ENCODE data around the gene SLC12A3.

The SLC12A3 gene

DNA sequence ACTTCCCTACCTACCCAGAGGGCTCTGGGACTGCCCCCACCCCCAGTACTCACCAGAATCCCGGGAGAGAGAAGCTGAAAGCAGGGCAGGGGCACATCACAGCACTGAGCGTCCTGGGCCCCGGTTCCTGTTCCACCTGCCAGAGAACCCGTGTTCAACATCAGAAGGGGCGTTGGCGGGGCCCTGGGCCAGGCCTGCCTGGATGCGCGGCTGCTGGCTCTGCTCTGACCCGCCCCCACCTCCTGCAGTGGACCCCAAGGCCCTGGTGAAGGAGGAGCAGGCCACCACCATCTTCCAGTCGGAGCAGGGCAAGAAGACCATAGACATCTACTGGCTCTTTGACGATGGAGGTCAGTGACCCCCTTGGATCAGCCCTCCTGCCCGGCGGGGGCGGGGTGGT, 27.7 kb downstream of the SLC12A3 start:
- DNase-seq (ENCODE audit: low read depth), result no peak

DNA sequence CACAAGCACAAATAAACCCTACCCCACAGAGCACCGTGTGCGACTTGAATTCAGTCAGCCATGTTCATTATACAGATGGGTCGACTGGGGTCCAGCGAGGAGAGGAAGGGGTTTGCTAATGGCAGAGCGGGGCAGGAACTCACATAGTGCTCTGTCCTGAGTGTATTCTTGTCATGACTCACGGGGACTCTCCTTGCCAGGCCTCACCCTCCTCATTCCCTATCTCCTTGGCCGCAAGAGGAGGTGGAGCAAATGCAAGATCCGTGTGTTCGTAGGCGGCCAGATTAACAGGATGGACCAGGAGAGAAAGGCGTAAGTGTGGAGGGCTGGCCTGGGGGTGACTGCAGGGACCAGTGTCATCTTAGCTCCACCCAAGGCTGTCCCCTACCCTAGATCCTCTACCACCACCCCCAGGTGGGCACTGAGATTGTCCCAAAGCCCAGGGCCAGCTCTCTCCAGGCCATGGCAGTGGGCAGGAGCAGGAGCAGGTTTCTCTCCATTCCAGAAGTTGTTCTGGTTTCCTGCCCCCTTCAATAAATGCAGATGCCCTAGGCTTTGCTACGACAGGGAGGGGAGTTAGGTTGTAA, 29.4 kb downstream of the SLC12A3 start:
- no peak for DNase-seq (ENCODE audit: low read depth)

DNA sequence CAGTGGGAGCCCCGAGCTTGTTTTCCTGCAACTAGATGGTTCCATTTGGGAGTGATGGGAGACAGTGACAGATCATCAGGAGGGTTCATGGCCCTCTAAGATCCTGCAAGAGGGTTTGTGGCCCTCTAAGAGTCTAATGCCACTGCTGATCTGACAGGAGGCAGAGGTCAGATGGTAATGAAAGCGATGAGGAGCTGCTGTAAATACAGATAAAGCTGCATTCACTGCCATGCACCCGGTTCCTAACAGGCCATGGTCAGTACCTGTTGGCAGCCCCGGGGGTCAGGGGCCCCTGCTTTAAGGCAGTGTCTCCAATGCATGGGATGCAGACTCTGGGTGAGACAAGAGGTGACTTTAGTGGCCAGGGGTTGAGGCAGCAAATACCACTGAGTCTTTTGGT, 30.8 kb downstream of the SLC12A3 start:
- DNase-seq (ENCODE audit: low read depth), result no peak

DNA sequence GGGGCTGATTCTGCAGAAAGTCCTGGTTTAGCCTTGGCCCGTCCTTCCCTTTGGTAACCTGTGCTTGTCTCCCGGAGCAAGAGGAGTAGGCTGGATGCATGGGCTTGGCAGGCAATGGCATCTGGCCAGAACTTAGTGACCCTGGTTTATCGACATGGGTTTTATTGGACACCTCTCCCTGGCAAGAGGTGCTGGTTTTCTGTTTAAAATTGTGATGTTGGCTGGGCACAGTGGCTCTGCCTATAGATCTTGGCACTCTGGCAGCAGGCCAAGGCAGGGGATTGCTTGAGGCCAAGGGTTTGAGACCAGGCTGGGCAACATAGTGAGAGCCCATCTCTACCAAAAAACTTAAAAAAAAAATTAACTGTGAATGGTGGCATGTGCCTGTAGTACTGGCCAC, 31.2 kb downstream of the SLC12A3 start:
- DNase-seq (ENCODE audit: low read depth), result no peak

DNA sequence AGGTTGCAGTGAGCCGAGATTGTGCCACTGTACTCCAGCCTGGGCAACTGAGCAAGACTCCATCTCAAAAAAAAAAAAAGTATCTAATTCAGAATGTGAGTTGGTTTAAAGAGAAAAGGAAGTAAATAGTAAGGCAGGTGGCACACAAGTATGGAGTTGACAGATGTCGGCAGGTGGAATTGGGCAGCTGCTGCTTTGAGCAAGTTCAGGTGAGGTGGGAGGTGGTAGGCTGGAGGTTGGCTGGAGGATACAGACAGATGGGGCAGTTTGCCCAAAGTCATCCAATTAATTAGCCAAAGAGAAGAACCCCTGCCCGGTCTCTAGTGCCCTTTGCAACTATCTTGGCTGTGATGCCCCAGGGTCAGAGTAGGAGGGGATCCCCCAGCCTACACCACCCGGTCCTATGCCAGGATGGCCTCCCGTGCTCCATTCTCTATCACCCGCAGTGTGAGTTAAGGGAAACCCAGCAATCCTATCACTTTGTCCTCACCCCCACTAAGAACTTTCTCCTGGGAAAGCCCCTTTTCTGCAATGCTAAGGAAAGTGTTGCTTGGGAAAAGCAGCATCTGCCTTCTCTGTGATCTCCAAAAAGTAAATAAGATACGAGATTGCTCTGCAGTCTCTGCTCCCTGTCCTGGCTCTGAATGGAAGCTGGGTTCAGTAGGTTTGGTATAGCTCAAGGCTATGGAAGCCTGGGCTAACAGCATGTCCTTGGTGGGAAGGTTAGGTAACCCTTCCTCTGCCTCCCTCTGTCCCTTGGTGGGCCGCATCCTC, 32.2 kb downstream of the SLC12A3 start:
- no peak for DNase-seq (ENCODE audit: low read depth)

- no peak for DNase-seq (ENCODE audit: low read depth)
Measured at GRCh38 chr16:56898847-56899246, 33.8 kb downstream of the SLC12A3 start.

- no peak for DNase-seq (ENCODE audit: low read depth)
Measured at GRCh38 chr16:56903866-56904265, 38.9 kb downstream of the SLC12A3 start.

- DNase-seq (ENCODE audit: low read depth), result no peak
Measured at GRCh38 chr16:56907401-56907800, 42.4 kb downstream of the SLC12A3 start.

DNA sequence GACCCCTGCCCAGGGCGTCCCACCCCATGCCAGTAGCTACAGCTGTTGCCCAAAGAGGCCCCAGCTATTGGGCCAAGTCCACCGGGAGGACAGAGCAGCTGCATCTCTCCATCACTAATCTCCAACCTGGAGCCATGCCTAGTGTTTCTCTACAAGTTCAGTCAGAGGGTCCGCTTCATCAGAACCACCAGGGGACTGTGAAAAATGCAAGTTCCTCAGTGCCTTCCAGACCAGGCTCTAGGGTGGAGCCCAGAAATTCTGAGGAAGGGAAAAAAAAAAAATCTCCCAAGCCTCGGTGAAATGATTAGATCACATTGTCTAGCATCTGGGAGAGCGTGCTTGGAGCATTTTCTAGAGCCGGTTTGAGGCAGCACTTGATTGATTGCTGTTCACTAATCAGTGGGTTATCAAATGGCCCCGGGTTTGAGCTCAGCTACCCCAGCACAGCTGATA, 44.5 kb downstream of the SLC12A3 start:
- DNase-seq (ENCODE audit: low read depth), result no peak

DNA sequence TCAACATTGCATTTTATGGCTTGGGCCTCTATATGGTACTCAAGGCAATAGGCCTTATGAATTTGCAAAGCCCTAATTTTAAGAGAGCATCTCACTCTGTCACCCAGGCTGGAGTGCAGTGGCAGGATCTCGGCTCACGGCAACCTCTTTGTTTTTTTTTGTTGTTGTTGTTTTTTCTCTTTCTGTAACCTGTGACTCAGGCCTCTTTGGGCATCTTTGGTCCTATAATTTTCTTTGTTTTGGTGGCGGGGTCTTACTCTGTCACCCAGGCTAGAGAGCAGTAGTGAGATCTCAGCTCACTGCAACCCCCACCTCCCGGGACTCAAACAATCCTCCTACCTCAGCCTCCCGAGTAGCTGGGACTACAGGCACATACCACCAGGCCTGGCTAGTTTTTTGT, 45.1 kb downstream of the SLC12A3 start:
- no peak for DNase-seq (ENCODE audit: low read depth)

DNA sequence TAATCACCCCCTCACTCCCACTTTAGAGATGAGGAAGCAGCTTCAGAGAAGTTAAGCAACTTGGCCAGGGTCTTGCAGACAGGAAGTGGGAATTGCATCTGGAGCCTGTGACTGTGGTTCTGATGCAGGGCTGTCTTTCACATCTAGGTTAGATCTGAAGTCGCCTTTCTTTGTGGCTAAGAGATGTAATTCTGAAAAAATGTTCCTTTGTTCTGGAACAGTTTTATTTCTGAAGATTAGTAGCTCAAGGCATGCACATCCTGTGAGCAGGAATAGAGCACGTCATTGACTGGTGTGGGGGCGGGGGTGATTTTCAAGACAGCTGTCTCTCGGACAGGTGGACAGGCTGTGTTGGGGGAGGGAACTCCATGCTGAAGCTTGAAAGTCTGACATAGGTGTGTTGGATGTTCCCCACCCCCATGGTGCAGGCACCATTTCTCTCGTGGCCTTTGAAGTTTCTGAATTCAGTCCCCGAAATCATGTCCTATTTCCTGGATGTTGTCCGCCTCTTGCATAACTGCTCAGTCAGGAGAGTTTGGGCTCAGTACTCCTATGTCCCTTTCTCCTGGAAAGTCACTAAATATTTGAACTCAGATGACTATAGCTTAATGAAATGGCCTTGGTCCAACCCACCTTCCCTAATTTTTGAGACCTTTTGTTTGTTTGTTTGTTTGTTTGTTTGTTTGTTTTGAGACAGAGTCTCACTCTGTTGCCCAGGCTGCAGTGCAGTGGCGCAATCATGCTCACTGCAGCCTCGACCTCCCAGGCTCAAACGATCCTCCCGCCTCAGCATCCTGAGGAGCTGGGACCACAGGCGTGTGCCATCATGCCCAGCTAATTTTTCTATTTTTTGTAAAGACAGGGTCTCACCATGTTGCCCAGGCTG, 45.9 kb downstream of the SLC12A3 start:
- DNase-seq (ENCODE audit: low read depth), result no peak

DNA sequence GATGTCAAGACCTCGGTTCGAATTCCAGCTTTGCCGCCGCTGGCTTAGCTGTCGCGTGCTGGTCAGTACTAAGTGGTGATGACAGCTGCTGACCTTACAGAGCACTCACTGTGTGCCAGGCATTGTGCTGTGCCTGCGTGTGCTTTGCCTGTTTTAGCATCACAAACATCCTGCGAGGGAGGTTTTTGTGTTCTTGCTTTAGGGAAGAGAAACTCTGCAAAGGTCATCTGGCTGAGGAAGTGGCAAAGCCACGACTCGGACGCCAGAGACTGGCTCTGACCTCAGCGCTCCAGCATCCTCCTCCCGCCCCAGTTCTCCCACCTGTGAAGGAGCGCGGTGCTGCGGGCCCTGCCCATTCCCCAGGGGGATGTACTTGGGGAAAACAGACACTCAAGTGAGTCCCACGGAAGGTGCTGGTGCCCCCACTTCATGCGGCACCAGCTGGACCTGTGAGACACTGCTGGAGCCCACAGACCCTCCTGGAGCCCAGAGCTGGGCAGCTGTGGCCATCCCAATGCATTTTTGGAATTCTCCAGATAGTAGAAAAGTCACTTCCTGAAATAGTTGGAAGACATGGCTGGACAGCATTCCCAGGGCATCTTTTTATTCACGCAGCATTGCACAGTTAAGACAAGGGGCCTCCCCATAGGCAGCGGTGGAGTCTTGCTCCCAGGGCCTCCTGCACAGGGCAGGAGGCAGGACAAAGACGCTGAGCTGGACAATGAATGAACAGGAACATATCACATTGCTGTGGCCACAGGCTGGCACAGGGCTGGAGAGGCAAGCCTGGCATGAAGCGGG, 47.0 kb downstream of the SLC12A3 start:
- no peak for DNase-seq (ENCODE audit: low read depth)

DNA sequence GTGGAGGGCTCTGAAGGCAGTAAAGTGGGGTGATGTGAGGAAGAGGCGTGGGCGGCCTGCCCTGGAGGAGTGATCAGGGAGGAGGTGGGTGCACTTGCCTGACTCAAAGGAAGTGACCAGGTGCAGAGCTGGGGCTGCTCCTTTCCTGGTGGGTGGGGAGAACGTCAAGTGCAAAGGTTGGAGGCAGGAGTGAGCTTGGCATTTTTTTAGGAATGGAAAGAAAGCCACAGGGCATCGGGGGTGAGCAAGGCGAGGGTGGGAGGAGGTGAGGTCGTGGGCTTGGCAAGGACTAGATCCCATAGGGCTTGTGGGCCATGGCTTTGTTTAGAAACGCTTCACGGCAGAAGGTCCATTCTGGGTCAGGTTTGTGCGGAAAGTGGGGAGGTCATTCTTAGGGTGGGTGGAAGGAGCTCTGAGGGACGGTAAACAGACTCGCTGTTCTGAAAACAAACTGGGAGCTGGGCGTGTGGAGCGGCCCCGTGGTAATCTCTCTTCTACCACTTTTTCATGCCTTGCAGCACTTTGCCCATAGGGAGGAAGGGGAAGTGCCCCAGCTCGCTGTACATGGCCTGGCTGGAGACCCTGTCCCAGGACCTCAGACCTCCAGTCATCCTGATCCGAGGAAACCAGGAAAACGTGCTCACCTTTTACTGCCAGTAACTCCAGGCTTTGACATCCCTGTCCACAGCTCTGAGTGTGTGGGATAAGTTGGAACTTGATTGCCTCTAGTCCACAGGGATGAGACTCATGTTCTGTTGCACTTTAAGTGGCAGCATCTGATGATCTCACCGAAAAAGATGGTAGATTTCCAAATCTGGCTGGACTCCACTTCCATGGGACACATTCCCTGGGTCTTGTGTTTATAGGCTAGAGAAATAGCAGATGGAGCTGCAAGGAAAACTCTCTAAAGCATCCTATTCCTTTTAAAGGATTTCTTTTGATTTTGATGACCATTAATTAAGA, 48.0 kb downstream of the SLC12A3 start:
- no peak for DNase-seq (ENCODE audit: low read depth)

DNA sequence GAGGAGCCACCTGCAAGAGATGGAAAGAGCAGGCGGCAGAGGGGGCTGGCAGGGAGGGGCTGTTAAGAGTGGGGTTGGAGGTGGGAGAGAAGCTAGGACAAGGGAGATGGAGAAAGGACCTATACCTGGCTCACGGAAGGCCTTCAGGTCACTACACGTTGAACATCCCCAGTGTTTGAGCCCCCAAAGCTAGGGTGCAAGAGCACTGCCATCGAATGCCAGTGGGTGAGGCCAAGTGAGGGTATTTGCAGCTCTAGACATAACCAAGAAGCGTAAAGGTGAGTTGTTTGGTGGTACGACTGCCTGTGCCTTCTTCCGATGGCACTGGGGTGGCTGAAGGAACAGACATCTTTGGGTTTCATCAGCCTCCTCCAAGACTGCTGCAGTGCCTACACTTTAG, 49.9 kb downstream of the SLC12A3 start:
- no peak for DNase-seq (ENCODE audit: low read depth)

- DNase-seq (ENCODE audit: low read depth), result no peak
Measured at GRCh38 chr16:56915336-56916119, 50.5 kb downstream of the SLC12A3 start.

GRCh38 chr16:56916571-56917403, 51.8 kb downstream of the SLC12A3 start:
- DNase-seq (ENCODE audit: low read depth), result no peak

- DNase-seq (ENCODE audit: low read depth), result no peak
Measured at GRCh38 chr16:56918467-56919012, 53.5 kb downstream of the SLC12A3 start.

- DNase-seq (ENCODE audit: low read depth), result no peak
Measured at GRCh38 chr16:56919099-56919800, 54.2 kb downstream of the SLC12A3 start.

Data from stimulated activated CD8-positive, alpha-beta memory T cell treated with anti-CD3 and anti-CD28 coated beads, Interleukin-15, amount 100 ng/mL, for 24 hours (primary cell).